ENCODE data around the gene TMEM178A.

The TMEM178A gene

DNA sequence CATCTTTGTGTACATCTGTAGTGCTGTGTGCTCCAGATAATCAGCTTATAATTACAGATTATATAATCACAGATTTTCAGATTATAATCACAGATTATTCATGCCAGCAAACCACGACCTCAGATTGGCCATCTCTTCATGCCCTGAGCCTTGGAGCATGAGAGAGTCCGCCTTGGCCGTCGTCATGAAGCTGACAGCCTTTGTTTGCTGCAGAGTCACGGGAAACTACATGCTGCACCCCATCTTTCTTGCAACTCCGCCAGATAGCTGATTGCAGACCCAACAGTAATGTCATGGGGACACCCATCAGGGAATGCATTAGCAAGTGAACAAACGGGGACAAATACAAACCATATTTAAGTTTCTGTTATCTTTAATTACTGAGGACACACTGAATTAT is 7.3 kb downstream of the TMEM178A start:
- H3K4ac ChIP-seq (ENCODE audit: low read depth, low read length), result no peak overlapping the region
- no peak overlapping the region for H3K14ac ChIP-seq (ENCODE audit: low read length)
- no peak overlapping the region for H3K18ac ChIP-seq (ENCODE audit: low read length)
- peaks cover 2% of the 10 kb centered on the region for H3K27me3 ChIP-seq (ENCODE audit: insufficient read depth, low read length)
- no peak overlapping the region for H2BK12ac ChIP-seq (ENCODE audit: low read length)
- no CpG with 5 or more reads among the region's 7 CpGs for WGBS (ENCODE audit: extremely low coverage, insufficient coverage, insufficient read length)
- no peaks in the 10 kb centered on the region for H3K79me1 ChIP-seq (ENCODE audit: low read length)
- H2BK120ac ChIP-seq (ENCODE audit: insufficient read depth, low read length, poor library complexity), result no peak overlapping the region
- H3K36me3 ChIP-seq (ENCODE audit: control insufficient read depth in 1 of 2, insufficient read depth in 2 of 2, low read length in 2 of 2), result no peaks in the 10 kb centered on the region
- no peak overlapping the region for H3K4me2 ChIP-seq (ENCODE audit: low read length)
- no peak overlapping the region for H3K9ac ChIP-seq (ENCODE audit: low read length)
- H2AFZ ChIP-seq (ENCODE audit: insufficient read depth, low read length, poor library complexity), result no peak overlapping the region
- no peak overlapping the region for H4K8ac ChIP-seq (ENCODE audit: low read depth, low read length)
- H3K27ac ChIP-seq (ENCODE audit: low read depth, low read length), result no peak overlapping the region
- no peak overlapping the region for H3K23ac ChIP-seq (ENCODE audit: low read length)
- H3K4me3 ChIP-seq (ENCODE audit: low read depth, low read length), result no peak overlapping the region
- H2BK5ac ChIP-seq (ENCODE audit: low read depth, low read length, poor library complexity), result no peak overlapping the region
- no peaks in the 10 kb centered on the region for H3K79me2 ChIP-seq (ENCODE audit: control insufficient read depth, insufficient read depth, low read length, poor library complexity)
- no peak overlapping the region for H2AK5ac ChIP-seq (ENCODE audit: low read length)
- H4K91ac ChIP-seq (ENCODE audit: low read depth, low read length), result no peak overlapping the region
- no peak overlapping the region for H4K12ac ChIP-seq (ENCODE audit: low read depth, low read length)
- DNase-seq, result no peak
- no peaks in the 10 kb centered on the region for H3K4me1 ChIP-seq (ENCODE audit: control insufficient read depth in 1 of 2, insufficient read depth in 2 of 2, low read length in 2 of 2)
- H3K9me3 ChIP-seq (ENCODE audit: insufficient read depth, low read depth, low read length), result no peaks in the 10 kb centered on the region

- Histone ChIP-seq H4K12ac (ENCODE audit: low read depth, low read length) (no peak overlapping the region), H3K14ac (ENCODE audit: low read length) (no peak overlapping the region), H2BK120ac (ENCODE audit: insufficient read depth, low read length, poor library complexity) (no peak overlapping the region), H2BK5ac (ENCODE audit: low read depth, low read length, poor library complexity) (no peak overlapping the region), H3K79me2 (ENCODE audit: control insufficient read depth, insufficient read depth, low read length, poor library complexity) (no peaks in the 10 kb centered on the region), H3K18ac (ENCODE audit: low read length) (no peak overlapping the region), H3K4me3 (ENCODE audit: low read depth, low read length) (no peak overlapping the region), H3K23ac (ENCODE audit: low read length) (no peak overlapping the region), H2AFZ (ENCODE audit: insufficient read depth, low read length, poor library complexity) (no peak overlapping the region), H2AK5ac (ENCODE audit: low read length) (no peak overlapping the region), H3K27me3 (ENCODE audit: insufficient read depth, low read length) (no peaks in the 10 kb centered on the region), H3K9me3 (ENCODE audit: insufficient read depth, low read depth, low read length) (no peaks in the 10 kb centered on the region), H3K4me1 (ENCODE audit: control insufficient read depth in 1 of 2, insufficient read depth in 2 of 2, low read length in 2 of 2) (no peaks in the 10 kb centered on the region), H4K8ac (ENCODE audit: low read depth, low read length) (no peak overlapping the region), H3K9ac (ENCODE audit: low read length) (no peak overlapping the region), H3K36me3 (ENCODE audit: control insufficient read depth in 1 of 2, insufficient read depth in 2 of 2, low read length in 2 of 2) (no peaks in the 10 kb centered on the region), H2BK12ac (ENCODE audit: low read length) (no peak overlapping the region), H3K27ac (ENCODE audit: low read depth, low read length) (no peak overlapping the region), H3K79me1 (ENCODE audit: low read length) (no peaks in the 10 kb centered on the region), H3K4me2 (ENCODE audit: low read length) (no peak overlapping the region), H3K4ac (ENCODE audit: low read depth, low read length) (no peak overlapping the region), H4K91ac (ENCODE audit: low read depth, low read length) (no peak overlapping the region)
- no CpG with 5 or more reads among the region's 7 CpGs for WGBS (ENCODE audit: extremely low coverage, insufficient coverage, insufficient read length)
- no peak for DNase-seq
Observed at GRCh38 chr2:39676342-39676741, 10.6 kb downstream of the TMEM178A start.

DNA sequence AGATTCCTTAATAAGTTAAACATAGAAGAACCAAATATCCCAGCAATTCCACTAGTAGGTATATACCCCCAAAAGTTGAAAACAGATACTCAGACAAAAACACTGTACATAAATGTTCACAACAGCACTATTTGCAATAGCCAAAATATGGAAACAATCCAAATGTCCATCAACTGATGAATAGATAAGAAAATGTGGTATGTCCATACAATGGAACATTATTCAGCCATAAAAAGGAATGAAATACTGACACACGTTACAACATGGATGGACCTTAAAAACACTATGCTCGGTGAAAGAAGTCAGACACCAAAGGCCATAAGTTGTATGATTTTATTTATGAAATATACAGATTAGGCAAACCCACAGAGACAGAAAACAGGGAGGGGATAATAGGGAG is 12.5 kb downstream of the TMEM178A start:
- Histone ChIP-seq H2AFZ (ENCODE audit: insufficient read depth, low read length, poor library complexity) (no peak overlapping the region), H3K79me2 (ENCODE audit: control insufficient read depth, insufficient read depth, low read length, poor library complexity) (no peaks in the 10 kb centered on the region), H3K36me3 (ENCODE audit: control insufficient read depth in 1 of 2, insufficient read depth in 2 of 2, low read length in 2 of 2) (no peaks in the 10 kb centered on the region), H3K14ac (ENCODE audit: low read length) (no peak overlapping the region), H4K12ac (ENCODE audit: low read depth, low read length) (no peak overlapping the region), H3K9ac (ENCODE audit: low read length) (no peak overlapping the region), H2BK5ac (ENCODE audit: low read depth, low read length, poor library complexity) (no peak overlapping the region), H3K27ac (ENCODE audit: low read depth, low read length) (no peak overlapping the region), H3K79me1 (ENCODE audit: low read length) (no peaks in the 10 kb centered on the region), H4K91ac (ENCODE audit: low read depth, low read length) (no peak overlapping the region), H3K9me3 (ENCODE audit: insufficient read depth, low read depth, low read length) (no peaks in the 10 kb centered on the region), H3K23ac (ENCODE audit: low read length) (no peak overlapping the region), H4K8ac (ENCODE audit: low read depth, low read length) (no peak overlapping the region), H2BK12ac (ENCODE audit: low read length) (no peak overlapping the region), H2BK120ac (ENCODE audit: insufficient read depth, low read length, poor library complexity) (no peak overlapping the region), H3K4me3 (ENCODE audit: low read depth, low read length) (no peak overlapping the region), H3K27me3 (ENCODE audit: insufficient read depth, low read length) (no peaks in the 10 kb centered on the region), H3K18ac (ENCODE audit: low read length) (no peak overlapping the region), H2AK5ac (ENCODE audit: low read length) (no peak overlapping the region), H3K4ac (ENCODE audit: low read depth, low read length) (no peak overlapping the region), H3K4me1 (ENCODE audit: control insufficient read depth in 1 of 2, insufficient read depth in 2 of 2, low read length in 2 of 2) (peaks cover 0 to 2% of the 10 kb centered on the region in 2 experiments), H3K4me2 (ENCODE audit: low read length) (no peak overlapping the region)
- DNase-seq, result no peak
- no CpG with 5 or more reads among the region's 2 CpGs for WGBS (ENCODE audit: extremely low coverage, insufficient coverage, insufficient read length)

GRCh38 chr2:39679805-39680204 is 14.1 kb downstream of the TMEM178A start:
- Histone ChIP-seq H3K9me3 (ENCODE audit: insufficient read depth, low read depth, low read length) (no peaks in the 10 kb centered on the region), H3K14ac (ENCODE audit: low read length) (no peak overlapping the region), H2AFZ (ENCODE audit: insufficient read depth, low read length, poor library complexity) (no peak overlapping the region), H3K27me3 (ENCODE audit: insufficient read depth, low read length) (no peaks in the 10 kb centered on the region), H3K79me1 (ENCODE audit: low read length) (no peaks in the 10 kb centered on the region), H3K23ac (ENCODE audit: low read length) (no peak overlapping the region), H3K4ac (ENCODE audit: low read depth, low read length) (no peak overlapping the region), H3K4me3 (ENCODE audit: low read depth, low read length) (no peak overlapping the region), H3K27ac (ENCODE audit: low read depth, low read length) (no peak overlapping the region), H3K79me2 (ENCODE audit: control insufficient read depth, insufficient read depth, low read length, poor library complexity) (no peaks in the 10 kb centered on the region), H3K4me2 (ENCODE audit: low read length) (no peak overlapping the region), H2BK12ac (ENCODE audit: low read length) (no peak overlapping the region), H2BK120ac (ENCODE audit: insufficient read depth, low read length, poor library complexity) (no peak overlapping the region), H2AK5ac (ENCODE audit: low read length) (no peak overlapping the region), H4K12ac (ENCODE audit: low read depth, low read length) (no peak overlapping the region), H2BK5ac (ENCODE audit: low read depth, low read length, poor library complexity) (no peak overlapping the region), H3K9ac (ENCODE audit: low read length) (no peak overlapping the region), H4K91ac (ENCODE audit: low read depth, low read length) (no peak overlapping the region), H3K18ac (ENCODE audit: low read length) (no peak overlapping the region), H3K36me3 (ENCODE audit: control insufficient read depth in 1 of 2, insufficient read depth in 2 of 2, low read length in 2 of 2) (no peaks in the 10 kb centered on the region), H3K4me1 (ENCODE audit: control insufficient read depth in 1 of 2, insufficient read depth in 2 of 2, low read length in 2 of 2) (peaks cover 0 to 2% of the 10 kb centered on the region in 2 experiments), H4K8ac (ENCODE audit: low read depth, low read length) (no peak overlapping the region)
- no peak for DNase-seq
- WGBS (ENCODE audit: extremely low coverage, insufficient coverage, insufficient read length), result no CpG with 5 or more reads among the region's 3 CpGs
